ENCODE measurements around the gene NOX3. TPM values are rescaled to one million over a fixed set of nuclear protein-coding genes. Genes with fewer than 3 reads are reported as not detected.

NOX3 gene
- total RNA-seq, 1 donor from 2014 or later, result not detected

- H3K27ac ChIP-seq, result no peak overlapping the region
- no peak for ATAC-seq
- TF ChIP-seq CTCF (IDR thresholded peaks at IDR 0.05), result no peak
Observed at GRCh38 chr6:155417454-155417853, 38.2 kb downstream of the NOX3 start.

GRCh38 chr6:155415953-155416352 lies 39.7 kb downstream of the NOX3 start:
- Histone ChIP-seq H3K4me3 (no peak overlapping the region), H3K4me1 (peaks cover 7% of the 10 kb centered on the region), H3K27me3 (no peaks in the 10 kb centered on the region), H3K27ac (no peak overlapping the region), H3K36me3 (no peaks in the 10 kb centered on the region), H3K9me3 (no peaks in the 10 kb centered on the region)
- intact Hi-C loops (cut with DNase I), result no loop called here
- no peak for TF ChIP-seq CTCF (IDR thresholded peaks at IDR 0.05)
- ATAC-seq (peak; percentile 25), DNase-seq (no peak)

More at GRCh38 chr6:155417454-155417853, 38.2 kb downstream of the NOX3 start:
- Histone ChIP-seq H3K27me3 (no peaks in the 10 kb centered on the region), H3K4me3 (no peak overlapping the region), H3K9me3 (no peaks in the 10 kb centered on the region), H3K4me1 (peaks cover 7% of the 10 kb centered on the region), H3K36me3 (no peaks in the 10 kb centered on the region)
- DNase-seq, result no peak
- intact Hi-C loops (cut with DNase I), result no loop called here

- Histone ChIP-seq H3K4me3 (no peak overlapping the region), H3K9me3 (no peaks in the 10 kb centered on the region), H3K36me3 (no peaks in the 10 kb centered on the region), H3K4me1 (peaks cover 7% of the 10 kb centered on the region), H3K27ac (no peak overlapping the region), H3K27me3 (no peaks in the 10 kb centered on the region)
- intact Hi-C loops (cut with DNase I), result no loop called here
- TF ChIP-seq CTCF (IDR thresholded peaks at IDR 0.05), result no peak
- ATAC-seq (no peak), DNase-seq (no peak)
Observed at GRCh38 chr6:155414049-155414448, 41.6 kb downstream of the NOX3 start.

GRCh38 chr6:155412335-155412734 lies 43.3 kb downstream of the NOX3 start:
- Histone ChIP-seq H3K4me1 (no peaks in the 10 kb centered on the region), H3K4me3 (no peak overlapping the region), H3K36me3 (no peaks in the 10 kb centered on the region), H3K27me3 (no peaks in the 10 kb centered on the region), H3K9me3 (no peaks in the 10 kb centered on the region), H3K27ac (no peak overlapping the region)
- TF ChIP-seq CTCF (IDR thresholded peaks at IDR 0.05), result no peak
- no peak for ATAC-seq
- intact Hi-C loops (cut with DNase I), result no loop called here
- DNase-seq, result no peak

- no peak for TF ChIP-seq CTCF (IDR thresholded peaks at IDR 0.05)
- no peaks in the 10 kb centered on the region for H3K36me3 ChIP-seq
- no peaks in the 10 kb centered on the region for H3K27me3 ChIP-seq
- no peaks in the 10 kb centered on the region for H3K9me3 ChIP-seq
- intact Hi-C loops (cut with DNase I), result no loop called here
- no peak for ATAC-seq
- no peak overlapping the region for H3K27ac ChIP-seq
- no peaks in the 10 kb centered on the region for H3K4me1 ChIP-seq
- no peak for DNase-seq
- H3K4me3 ChIP-seq, result no peak overlapping the region
Observed at GRCh38 chr6:155411154-155412052, 44.2 kb downstream of the NOX3 start.

All from upper lobe of right lung (tissue), 1 donor.